Measurements from ENCODE around the gene LRBA.

DNA sequence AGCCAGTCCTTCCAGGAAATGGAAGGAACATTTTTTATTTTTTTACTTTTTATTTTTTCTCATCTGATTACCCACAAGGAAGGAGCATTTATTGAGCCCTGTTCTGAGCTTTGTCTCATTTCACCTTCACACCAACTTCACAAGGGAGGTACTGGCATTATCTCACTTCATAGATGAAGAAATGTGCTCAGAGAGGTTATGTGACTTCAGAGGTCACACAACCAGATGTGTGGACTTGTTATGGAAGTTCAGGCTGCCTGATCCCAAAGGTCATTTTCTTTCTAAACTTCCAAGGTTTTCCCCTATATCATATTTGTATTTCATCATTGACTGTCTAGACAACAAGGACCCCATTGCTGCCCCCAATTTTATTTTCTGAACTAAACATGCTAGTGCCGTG, 776.5 kb downstream of the LRBA start:
- TF ChIP-seq, protein P1, sequence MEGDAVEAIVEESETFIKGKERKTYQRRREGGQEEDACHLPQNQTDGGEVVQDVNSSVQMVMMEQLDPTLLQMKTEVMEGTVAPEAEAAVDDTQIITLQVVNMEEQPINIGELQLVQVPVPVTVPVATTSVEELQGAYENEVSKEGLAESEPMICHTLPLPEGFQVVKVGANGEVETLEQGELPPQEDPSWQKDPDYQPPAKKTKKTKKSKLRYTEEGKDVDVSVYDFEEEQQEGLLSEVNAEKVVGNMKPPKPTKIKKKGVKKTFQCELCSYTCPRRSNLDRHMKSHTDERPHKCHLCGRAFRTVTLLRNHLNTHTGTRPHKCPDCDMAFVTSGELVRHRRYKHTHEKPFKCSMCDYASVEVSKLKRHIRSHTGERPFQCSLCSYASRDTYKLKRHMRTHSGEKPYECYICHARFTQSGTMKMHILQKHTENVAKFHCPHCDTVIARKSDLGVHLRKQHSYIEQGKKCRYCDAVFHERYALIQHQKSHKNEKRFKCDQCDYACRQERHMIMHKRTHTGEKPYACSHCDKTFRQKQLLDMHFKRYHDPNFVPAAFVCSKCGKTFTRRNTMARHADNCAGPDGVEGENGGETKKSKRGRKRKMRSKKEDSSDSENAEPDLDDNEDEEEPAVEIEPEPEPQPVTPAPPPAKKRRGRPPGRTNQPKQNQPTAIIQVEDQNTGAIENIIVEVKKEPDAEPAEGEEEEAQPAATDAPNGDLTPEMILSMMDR (IDR thresholded peaks at IDR 0.05), result no peak
- TF ChIP-seq POLR2A (IDR thresholded peaks at IDR 0.05) (no peak), POLR2AphosphoS5 (IDR thresholded peaks at IDR 0.05) (no peak), EP300 (IDR thresholded peaks at IDR 0.05) (no peak)

All from stomach (tissue), 4 donors.